ENCODE data around the gene SLC25A34.

Gene SLC25A34

GRCh38 chr1:15786581-15786980 lies 50.5 kb downstream of the SLC25A34 start:
- DNase-seq = no peak

- DNase-seq = no peak
Measured at GRCh38 chr1:15788624-15789301, 52.7 kb downstream of the SLC25A34 start.

Data from stimulated activated CD4-positive, alpha-beta T cell treated with anti-CD3 and anti-CD28 coated beads, Interleukin-4, amount 100 ng/mL, for 4 hours (primary cell).